ENCODE results near the gene RNF157.
"Not testable (repeated sequence)": the region's sequence is repeated elsewhere in the genome, so short reads cannot be mapped to it uniquely, and the experiment has no call there.

The RNF157 gene

GRCh38 chr17:76234354-76234679 is 6.0 kb downstream of the RNF157 start:
- no peak for DNase-seq (ENCODE audit: low read depth, low spot score)

- DNase-seq (ENCODE audit: low read depth, low spot score), result no peak
Observed at GRCh38 chr17:76233588-76234353, 6.5 kb downstream of the RNF157 start.

GRCh38 chr17:76232342-76232741 is 8.0 kb downstream of the RNF157 start:
- no peak for DNase-seq (ENCODE audit: low read depth, low spot score)

GRCh38 chr17:76226749-76227148 is 13.5 kb downstream of the RNF157 start:
- not testable (repeated sequence) for DNase-seq (ENCODE audit: low read depth, low spot score)

GRCh38 chr17:76225373-76226086 is 14.8 kb downstream of the RNF157 start:
- DNase-seq (ENCODE audit: low read depth, low spot score), result not testable (repeated sequence)

- no peak for DNase-seq (ENCODE audit: low read depth, low spot score)
Observed at GRCh38 chr17:76223802-76224201, 16.5 kb downstream of the RNF157 start.

- DNase-seq (ENCODE audit: low read depth, low spot score), result no peak
Observed at GRCh38 chr17:76219670-76220383, 20.5 kb downstream of the RNF157 start.

- no peak for DNase-seq (ENCODE audit: low read depth, low spot score)
Observed at GRCh38 chr17:76217081-76217480, 23.2 kb downstream of the RNF157 start.

- no peak for DNase-seq (ENCODE audit: low read depth, low spot score)
Observed at GRCh38 chr17:76213491-76213890, 26.8 kb downstream of the RNF157 start.

- no peak for DNase-seq (ENCODE audit: low read depth, low spot score)
Observed at GRCh38 chr17:76208120-76208519, 32.2 kb downstream of the RNF157 start.

GRCh38 chr17:76207275-76208059 is 32.8 kb downstream of the RNF157 start:
- no peak for DNase-seq (ENCODE audit: low read depth, low spot score)

GRCh38 chr17:76205542-76206144 is 34.6 kb downstream of the RNF157 start:
- DNase-seq (ENCODE audit: low read depth, low spot score), result not testable (repeated sequence)

- DNase-seq (ENCODE audit: low read depth, low spot score), result no peak
Observed at GRCh38 chr17:76204277-76204676, 36.0 kb downstream of the RNF157 start.

- no peak for DNase-seq (ENCODE audit: low read depth, low spot score)
Observed at GRCh38 chr17:76200354-76200753, 39.9 kb downstream of the RNF157 start.

- peak; percentile 19 for DNase-seq (ENCODE audit: low read depth, low spot score)
Observed at GRCh38 chr17:76199469-76199868, 40.8 kb downstream of the RNF157 start.

- no peak for DNase-seq (ENCODE audit: low read depth, low spot score)
Observed at GRCh38 chr17:76198702-76199101, 41.6 kb downstream of the RNF157 start.

- DNase-seq (ENCODE audit: low read depth, low spot score), result no peak
Observed at GRCh38 chr17:76197911-76198310, 42.4 kb downstream of the RNF157 start.

- no peak for DNase-seq (ENCODE audit: low read depth, low spot score)
Observed at GRCh38 chr17:76196675-76197074, 43.6 kb downstream of the RNF157 start.

- DNase-seq (ENCODE audit: low read depth, low spot score), result no peak
Observed at GRCh38 chr17:76195281-76196096, 44.8 kb downstream of the RNF157 start.

- no peak for DNase-seq (ENCODE audit: low read depth, low spot score)
Observed at GRCh38 chr17:76193591-76193990, 46.7 kb downstream of the RNF157 start.

Data from activated naive CD8-positive, alpha-beta T cell treated with anti-CD3 and anti-CD28 coated beads, Interleukin-2, amount 50 U/mL, for 16 hours (primary cell).